CD14-positive monocyte (primary cell): ENCODE results near the gene HSP90AA1. TPM values are rescaled to one million over a fixed set of nuclear protein-coding genes. Genes with fewer than 3 reads are reported as not detected.

Experiments used
- DNase-seq, 3 donors: peaks; one replicate each; pipeline ENCODE4 v3.0.0-alpha.2; 2011 to 2022
- H2AFZ ChIP-seq: 2 replicates; pipeline ENCODE4 v1.6.0; 2012; ENCODE audit warnings: mild to moderate bottlenecking, low read depth, low read length, inconsistent platforms; ENCODE audit not compliant: insufficient read depth, poor library complexity, severe bottlenecking
- H3K27ac ChIP-seq, 2 donors: 1 replicate in 1 of 2; 2 replicates in 1 of 2; pipeline ENCODE4 v1.5.1; 2012 to 2013; ENCODE audit warnings: low read length in 2 of 2, control low read depth in 1 of 2, inconsistent platforms in 1 of 2, low read depth in 1 of 2, mild to moderate bottlenecking in 1 of 2
- H3K27me3 ChIP-seq, 2 donors: one replicate each; pipeline versions ENCODE4 v1.6.0 to v1.6.1; 2011 to 2013; ENCODE audit warnings: low read length in 2 of 2; ENCODE audit not compliant: control insufficient read depth in 2 of 2, insufficient read depth in 2 of 2
- H3K36me3 ChIP-seq, 2 donors: replicated peaks in 1 of 2; 1 replicate in 1 of 2; 2 replicates in 1 of 2; pipeline versions ENCODE4 v1.5.1 to v1.6.1; 2012 to 2013; ENCODE audit warnings: low read length in 2 of 2, control low read depth in 1 of 2, inconsistent platforms in 1 of 2, mild to moderate bottlenecking in 1 of 2; ENCODE audit not compliant: insufficient read depth in 2 of 2, control insufficient read depth in 1 of 2
- H3K4me1 ChIP-seq, 2 donors: 1 replicate in 1 of 2; 2 replicates in 1 of 2; pipeline versions ENCODE4 v1.5.1 to v1.6.1; 2012 to 2013; ENCODE audit warnings: low read length in 2 of 2, control low read depth in 1 of 2, inconsistent platforms in 1 of 2, mild to moderate bottlenecking in 1 of 2, moderate library complexity in 1 of 2; ENCODE audit not compliant: insufficient read depth in 2 of 2, control insufficient read depth in 1 of 2
- H3K4me2 ChIP-seq: replicated peaks from 2 replicates; pipeline ENCODE3; 2012; ENCODE audit warnings: low read length, moderate library complexity, mild to moderate bottlenecking; ENCODE audit not compliant: poor library complexity, severe bottlenecking; ENCODE audit errors: extremely low read depth
- H3K4me3 ChIP-seq, 3 experiments: fragments of 200-600 bp in 1 of 3; sonication (generic) in 1 of 3; replicated peaks in 1 of 3; 1 replicate in 2 of 3; 2 replicates in 1 of 3; pipeline ENCODE4 v1.5.1; 2011 to 2013; ENCODE audit warnings: low read length in 3 of 3, mild to moderate bottlenecking in 3 of 3, control low read depth in 2 of 3, low read depth in 2 of 3, inconsistent platforms in 1 of 3, moderate library complexity in 1 of 3
- H3K79me2 ChIP-seq: 2 replicates; pipeline ENCODE4 v1.6.0; 2012; ENCODE audit warnings: mild to moderate bottlenecking, control low read depth, inconsistent platforms, low read length, moderate library complexity; ENCODE audit not compliant: insufficient read depth
- H3K9ac ChIP-seq: 2 replicates; pipeline ENCODE4 v1.6.0; 2017; ENCODE audit warnings: low read length, mild to moderate bottlenecking; ENCODE audit not compliant: insufficient read depth, poor library complexity, severe bottlenecking
- H3K9me3 ChIP-seq, 2 donors: replicated peaks in 1 of 2; 1 replicate in 1 of 2; 2 replicates in 1 of 2; pipeline versions ENCODE4 v1.5.1 to v1.6.1; 2012 to 2013; ENCODE audit warnings: low read length in 2 of 2, control low read depth in 1 of 2; ENCODE audit not compliant: control insufficient read depth in 1 of 2, insufficient read depth in 1 of 2
- H4K20me1 ChIP-seq: 2 replicates; pipeline ENCODE4 v1.6.0; 2012; ENCODE audit warnings: mild to moderate bottlenecking, low read length, control low read depth, moderate library complexity; ENCODE audit not compliant: insufficient read depth
- H3K27ac Mint-ChIP-seq, 7 donors: one replicate each; pipeline ENCODE4 v1.8.0; 2020; ENCODE audit warnings: mild to moderate bottlenecking in 7 of 7, mixed read lengths in 7 of 7, moderate library complexity in 6 of 7, inconsistent platforms in 2 of 7
- H3K27me3 Mint-ChIP-seq, 3 donors: one replicate each; pipeline ENCODE4 v1.8.0; 2021 to 2022; ENCODE audit warnings: low read depth in 3 of 3, mild to moderate bottlenecking in 3 of 3, mixed read lengths in 3 of 3, moderate library complexity in 3 of 3, inconsistent platforms in 1 of 3
- H3K36me3 Mint-ChIP-seq, 2 donors: one replicate each; pipeline ENCODE4 v1.8.0; 2020; ENCODE audit warnings: mixed read lengths in 2 of 2, inconsistent platforms in 1 of 2, mild to moderate bottlenecking in 1 of 2
- H3K4me1 Mint-ChIP-seq: one replicate; pipeline ENCODE4 v1.8.0; 2020; ENCODE audit warnings: mild to moderate bottlenecking, mixed read lengths
- H3K4me3 Mint-ChIP-seq, 2 donors: one replicate each; pipeline ENCODE4 v1.8.0; 2020; ENCODE audit warnings: mild to moderate bottlenecking in 2 of 2, mixed read lengths in 2 of 2, moderate library complexity in 1 of 2
- H3K9me3 Mint-ChIP-seq, 7 donors: one replicate each; pipeline ENCODE4 v1.8.0; 2020 to 2022; ENCODE audit warnings: mixed read lengths in 7 of 7, mild to moderate bottlenecking in 6 of 7, moderate library complexity in 6 of 7, inconsistent platforms in 2 of 7
- CTCF ChIP-seq: fragments of 200-600 bp; IDR thresholded peaks from one replicate; pipeline ENCODE4 v1.8.0; 2022; ENCODE audit warnings: antibody characterized with exemption, mild to moderate bottlenecking
- WGBS: methylation state at CpG from one replicate; pipeline ENCODE4 v1.1.5; 2013; ENCODE audit warnings: missing lambda C conversion rate; ENCODE audit not compliant: insufficient coverage; 5-methylcytosine and 5-hydroxymethylcytosine counted together
- intact Hi-C, 2 donors: fragments of 100-400 bp; cut with micrococcal nuclease; formaldehyde crosslinking; loops; one replicate each; pipeline versions ENCODE4 v1.15.0 to v1.15.1; 2023
- polyA plus RNA-seq, 3 donors: library from polyadenylated mRNA; depleted of rRNA in 1 of 3; unstranded in 2 of 3; stranded (reverse) in 1 of 3; fragments of 300-500 nt in 2 of 3; fragments of >200 nt in 1 of 3; fragmentation: Illumina TruSeq in 2 of 3; gene quantifications; 1 replicate in 2 of 3; 2 replicates in 1 of 3; pipeline ENCODE4 v1.2.3, GENCODE V29; 2012 to 2021

The HSP90AA1 gene
- polyA plus RNA-seq, 3 donors: 149 to 211 (median 180) TPM

- Histone ChIP-seq H3K27me3 (no peaks in the 10 kb centered on the region), H3K9me3 (no peaks in the 10 kb centered on the region), H3K9ac (no peak overlapping the region), H4K20me1 (peaks cover 10% of the 10 kb centered on the region), H3K4me3 (no peak overlapping the region), H3K27ac (no peak overlapping the region), H3K36me3 (peaks cover 97 to 100% of the 10 kb centered on the region in 2 donors), H3K79me2 (no peaks in the 10 kb centered on the region), H3K4me2 (no peak overlapping the region), H3K4me1 (no peaks in the 10 kb centered on the region), H2AFZ (no peak overlapping the region)
- H3K9me3 Mint-ChIP-seq: no peaks in the 10 kb centered on the region
- intact Hi-C loops: loop anchor here in 1 of 2 donors (10.0 kb wide), 1 partner anchor 55 kb away; no protein-coding TSS in a partner anchor
- no peak for TF ChIP-seq CTCF
- H3K4me1 Mint-ChIP-seq: no peaks in the 10 kb centered on the region
- no peak overlapping the region for H3K4me3 Mint-ChIP-seq
- H3K27me3 Mint-ChIP-seq: no peaks in the 10 kb centered on the region
- H3K36me3 Mint-ChIP-seq: peaks cover 92 to 99% of the 10 kb centered on the region in 2 donors
- 98% methylated on average over 12 of the region's 13 CpGs for WGBS
- H3K27ac Mint-ChIP-seq: no peak overlapping the region
- DNase-seq: no peak
Observed at GRCh38 chr14:102040153-102040552, 46.7 kb downstream of the HSP90AA1 start.

- no peaks in the 10 kb centered on the region for H3K9me3 ChIP-seq
- H2AFZ ChIP-seq: no peak overlapping the region
- no peak for DNase-seq
- H3K4me3 ChIP-seq: no peak overlapping the region
- Mint-ChIP-seq H3K27me3 (no peaks in the 10 kb centered on the region), H3K27ac (no peak overlapping the region), H3K9me3 (no peaks in the 10 kb centered on the region), H3K4me3 (no peak overlapping the region), H3K36me3 (peaks cover 90 to 99% of the 10 kb centered on the region in 2 donors), H3K4me1 (no peaks in the 10 kb centered on the region)
- peaks cover 10% of the 10 kb centered on the region for H4K20me1 ChIP-seq
- no peaks in the 10 kb centered on the region for H3K79me2 ChIP-seq
- H3K4me1 ChIP-seq: no peaks in the 10 kb centered on the region
- WGBS: 98% methylated on average over 16 of the region's 16 CpGs
- peaks cover 95 to 100% of the 10 kb centered on the region in 2 donors for H3K36me3 ChIP-seq
- no peak for TF ChIP-seq CTCF
- no peak overlapping the region for H3K9ac ChIP-seq
- H3K4me2 ChIP-seq: no peak overlapping the region
- intact Hi-C loops: no loop called here
- H3K27me3 ChIP-seq: no peaks in the 10 kb centered on the region
- no peak overlapping the region for H3K27ac ChIP-seq
Observed at GRCh38 chr14:102039157-102039556, 47.7 kb downstream of the HSP90AA1 start.
